ENCODE measurements around the gene SAC3D1. TPM values are rescaled to one million over a fixed set of nuclear protein-coding genes. Genes with fewer than 3 reads are reported as not detected.

The SAC3D1 gene
- total RNA-seq, 1 donor from 2014 or later, result 5.7 TPM

- ATAC-seq, result no peak
- no peak for DNase-seq (ENCODE audit: low spot score)
Observed at GRCh38 chr11:65059523-65059922, 18.5 kb downstream of the SAC3D1 start.

- ATAC-seq, result no peak
- no peak for DNase-seq (ENCODE audit: low spot score)
Observed at GRCh38 chr11:65059959-65060824, 19.2 kb downstream of the SAC3D1 start.

GRCh38 chr11:65060913-65061408 lies 20.0 kb downstream of the SAC3D1 start:
- ATAC-seq (no peak), DNase-seq (ENCODE audit: low spot score) (no peak)

GRCh38 chr11:65063532-65063931 lies 22.5 kb downstream of the SAC3D1 start:
- DNase-seq (ENCODE audit: low spot score), result no peak
- ATAC-seq, result no peak

- ATAC-seq (no peak), DNase-seq (ENCODE audit: low spot score) (no peak)
Observed at GRCh38 chr11:65064847-65065240, 23.8 kb downstream of the SAC3D1 start.

GRCh38 chr11:65065851-65066250 lies 24.8 kb downstream of the SAC3D1 start:
- ATAC-seq, result no peak
- DNase-seq (ENCODE audit: low spot score), result no peak

GRCh38 chr11:65066315-65066714 lies 25.3 kb downstream of the SAC3D1 start:
- DNase-seq (ENCODE audit: low spot score) (no peak), ATAC-seq (no peak)

- no peak for DNase-seq (ENCODE audit: low spot score)
- ATAC-seq, result no peak
Observed at GRCh38 chr11:65066805-65067291, 25.8 kb downstream of the SAC3D1 start.

GRCh38 chr11:65067446-65067845 lies 26.4 kb downstream of the SAC3D1 start:
- ATAC-seq, result no peak
- DNase-seq (ENCODE audit: low spot score), result no peak

- DNase-seq (ENCODE audit: low spot score) (no peak), ATAC-seq (no peak)
Observed at GRCh38 chr11:65069217-65069616, 28.2 kb downstream of the SAC3D1 start.

- ATAC-seq, result no peak
- DNase-seq (ENCODE audit: low spot score), result no peak
Observed at GRCh38 chr11:65071907-65072630, 31.1 kb downstream of the SAC3D1 start.

GRCh38 chr11:65072631-65072966 lies 31.6 kb downstream of the SAC3D1 start:
- DNase-seq (ENCODE audit: low spot score), result no peak

GRCh38 chr11:65077451-65077850 lies 36.4 kb downstream of the SAC3D1 start:
- DNase-seq (ENCODE audit: low spot score) (no peak), ATAC-seq (no peak)

More at GRCh38 chr11:65072631-65072966, 31.6 kb downstream of the SAC3D1 start:
- no peak for ATAC-seq

GRCh38 chr11:65078151-65078550 lies 37.1 kb downstream of the SAC3D1 start:
- DNase-seq (ENCODE audit: low spot score) (peak; percentile 67), ATAC-seq (peak; percentile 97)

GRCh38 chr11:65078786-65079342 lies 37.9 kb downstream of the SAC3D1 start:
- no peak for DNase-seq (ENCODE audit: low spot score)
- no peak for ATAC-seq

GRCh38 chr11:65083134-65083833 lies 42.3 kb downstream of the SAC3D1 start:
- ATAC-seq (no peak), DNase-seq (ENCODE audit: low spot score) (no peak)

- peak; percentile 97 for DNase-seq (ENCODE audit: low spot score)
- ATAC-seq, result peak; percentile 94
Observed at GRCh38 chr11:65083834-65084597, 43.0 kb downstream of the SAC3D1 start, which contains the start of the genes CDCA5 and ZFPL1. TSS of gene CDCA5 (minus strand) at chr11:65084040. CDS start at chr11:65083978, 62 bp downstream. TSS of gene ZFPL1 (plus strand) at chr11:65084222. CDS start at chr11:65084699, 477 bp downstream.

GRCh38 chr11:65084598-65085375 lies 43.8 kb downstream of the SAC3D1 start:
- DNase-seq (ENCODE audit: low spot score) (no peak), ATAC-seq (no peak)

GRCh38 chr11:65085446-65085845 lies 44.4 kb downstream of the SAC3D1 start:
- ATAC-seq (no peak), DNase-seq (ENCODE audit: low spot score) (no peak)

All from left lobe of liver (tissue), 2 donors.